ENCODE measurements around the gene RAB11FIP5.

- TF ChIP-seq BACH2 (CRISPR knock-in tag; IDR thresholded peaks at IDR 0.05; ENCODE audit: borderline replicate concordance) (no peak), TSHZ2 (CRISPR knock-in tag; IDR thresholded peaks at IDR 0.05) (no peak), ZC3H10 (CRISPR knock-in tag; IDR thresholded peaks at IDR 0.05) (no peak)
Measured at GRCh38 chr2:73128841-73129535, 16.2 kb upstream of the RAB11FIP5 start.
